HG03558 (cell line): ENCODE data around the gene ZNF41.
"Not testable (repeated sequence)": the region's sequence is repeated elsewhere in the genome, so short reads cannot be mapped to it uniquely, and the experiment has no call there.

Source experiments
- ATAC-seq: cut with Tn5 transposase; IDR thresholded peaks from one replicate; pipeline ENCODE4 v1.9.1; 2021; ENCODE audit warnings: moderate number of reproducible peaks; ENCODE audit not compliant: unreplicated experiment; ENCODE audit errors: extremely low read depth

ZNF41 gene

GRCh38 chrX:47482512-47483305 is at the start of gene ZNF41:
ZNF41 (minus strand) TSS chrX:47483222; CDS start chrX:47467481, 15,741 bp downstream.
- ATAC-seq, result peak; percentile 60

- no peak for ATAC-seq
Measured at GRCh38 chrX:47530049-47530448, 47.0 kb upstream of the ZNF41 start.

GRCh38 chrX:47529548-47529947 is 46.5 kb upstream of the ZNF41 start:
- no peak for ATAC-seq

GRCh38 chrX:47523713-47524166 is 40.7 kb upstream of the ZNF41 start:
- ATAC-seq, result no peak

- ATAC-seq, result no peak
Measured at GRCh38 chrX:47523297-47523696, 40.3 kb upstream of the ZNF41 start.

GRCh38 chrX:47518144-47518543 is 35.1 kb upstream of the ZNF41 start:
- no peak for ATAC-seq

- ATAC-seq, result no peak
Measured at GRCh38 chrX:47515941-47516665, 33.1 kb upstream of the ZNF41 start.

- ATAC-seq, result no peak
Measured at GRCh38 chrX:47514533-47515235, 31.7 kb upstream of the ZNF41 start.

GRCh38 chrX:47513034-47513965 is 30.3 kb upstream of the ZNF41 start:
- not testable (repeated sequence) for ATAC-seq

- ATAC-seq, result not testable (repeated sequence)
Measured at GRCh38 chrX:47512383-47512782, 29.4 kb upstream of the ZNF41 start.

- no peak for ATAC-seq
Measured at GRCh38 chrX:47507153-47507867, 24.3 kb upstream of the ZNF41 start.

GRCh38 chrX:47503151-47503550 is 20.1 kb upstream of the ZNF41 start:
- no peak for ATAC-seq

GRCh38 chrX:47502316-47503125 is 19.5 kb upstream of the ZNF41 start:
- no peak for ATAC-seq

GRCh38 chrX:47501226-47502074 is 18.4 kb upstream of the ZNF41 start:
- no peak for ATAC-seq

GRCh38 chrX:47500554-47500953 is 17.5 kb upstream of the ZNF41 start:
- no peak for ATAC-seq

GRCh38 chrX:47499293-47499692 is 16.3 kb upstream of the ZNF41 start:
- ATAC-seq, result no peak

GRCh38 chrX:47498411-47498810 is 15.4 kb upstream of the ZNF41 start:
- ATAC-seq, result no peak
